ENCODE measurements around the gene EIF3I.
"Not testable (repeated sequence)": the region's sequence is repeated elsewhere in the genome, so short reads cannot be mapped to it uniquely, and the experiment has no call there.

The EIF3I gene

GRCh38 chr1:32232558-32233304 is 10.5 kb downstream of the EIF3I start:
- DNase-seq, result no peak

DNA sequence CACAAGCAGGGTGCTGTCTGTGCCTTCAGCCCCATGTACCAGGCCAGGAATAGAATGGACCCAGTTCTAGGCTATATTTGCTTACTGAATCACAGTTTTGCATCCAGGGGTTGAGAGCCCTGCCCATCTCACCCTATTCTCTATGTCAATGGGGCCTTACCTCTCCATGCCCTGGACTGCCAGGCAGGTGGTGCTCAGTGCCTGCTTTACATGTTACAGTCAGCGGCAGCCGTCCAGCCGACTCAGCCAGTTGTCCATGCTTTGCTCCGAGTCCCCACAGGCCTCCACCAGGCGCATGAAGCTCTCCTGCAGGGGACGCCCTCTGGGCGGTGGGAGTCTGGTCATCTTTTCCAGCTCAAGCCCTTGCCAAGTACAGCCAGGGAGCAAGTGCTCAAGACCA is 12.6 kb downstream of the EIF3I start:
- DNase-seq, result no peak

DNA sequence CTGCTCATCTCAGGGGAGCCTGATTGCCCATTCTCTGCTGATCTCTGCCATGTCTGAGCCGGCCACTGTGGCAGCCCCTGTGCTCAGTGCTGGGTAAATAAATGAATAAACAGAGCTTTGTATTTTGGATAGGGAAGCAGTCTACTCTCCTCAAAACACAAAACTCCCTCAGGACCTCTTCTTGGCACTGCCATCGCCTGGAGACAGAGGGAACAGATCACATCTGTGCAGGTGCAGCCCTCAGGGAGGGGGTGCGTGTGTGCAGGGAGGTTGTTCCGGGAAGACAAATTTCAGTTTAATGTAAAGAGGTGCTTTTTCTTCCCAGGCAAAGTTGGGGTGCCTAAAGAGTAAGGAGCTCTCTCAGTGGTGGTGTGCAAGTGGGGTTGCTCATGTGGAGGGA is 17.1 kb downstream of the EIF3I start:
- peak; percentile 9 for DNase-seq

DNA sequence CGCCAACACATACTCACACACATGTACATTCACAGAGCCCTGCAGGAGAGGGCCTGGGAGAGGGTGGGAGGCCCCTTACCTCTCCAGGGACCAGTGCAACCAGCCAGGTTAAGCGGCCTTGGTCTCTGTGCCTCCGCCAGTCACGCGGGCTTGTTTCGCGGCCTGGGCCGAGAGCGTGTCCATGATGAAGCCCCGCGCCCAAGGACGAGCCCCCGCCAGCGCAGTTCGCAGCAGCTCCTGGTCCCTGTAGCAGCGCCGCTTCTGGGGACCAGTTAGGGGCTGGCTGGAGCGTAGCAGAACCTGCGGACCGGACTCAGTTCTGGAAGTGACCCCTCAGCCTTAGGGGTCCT is 17.6 kb downstream of the EIF3I start:
- no peak for DNase-seq

DNA sequence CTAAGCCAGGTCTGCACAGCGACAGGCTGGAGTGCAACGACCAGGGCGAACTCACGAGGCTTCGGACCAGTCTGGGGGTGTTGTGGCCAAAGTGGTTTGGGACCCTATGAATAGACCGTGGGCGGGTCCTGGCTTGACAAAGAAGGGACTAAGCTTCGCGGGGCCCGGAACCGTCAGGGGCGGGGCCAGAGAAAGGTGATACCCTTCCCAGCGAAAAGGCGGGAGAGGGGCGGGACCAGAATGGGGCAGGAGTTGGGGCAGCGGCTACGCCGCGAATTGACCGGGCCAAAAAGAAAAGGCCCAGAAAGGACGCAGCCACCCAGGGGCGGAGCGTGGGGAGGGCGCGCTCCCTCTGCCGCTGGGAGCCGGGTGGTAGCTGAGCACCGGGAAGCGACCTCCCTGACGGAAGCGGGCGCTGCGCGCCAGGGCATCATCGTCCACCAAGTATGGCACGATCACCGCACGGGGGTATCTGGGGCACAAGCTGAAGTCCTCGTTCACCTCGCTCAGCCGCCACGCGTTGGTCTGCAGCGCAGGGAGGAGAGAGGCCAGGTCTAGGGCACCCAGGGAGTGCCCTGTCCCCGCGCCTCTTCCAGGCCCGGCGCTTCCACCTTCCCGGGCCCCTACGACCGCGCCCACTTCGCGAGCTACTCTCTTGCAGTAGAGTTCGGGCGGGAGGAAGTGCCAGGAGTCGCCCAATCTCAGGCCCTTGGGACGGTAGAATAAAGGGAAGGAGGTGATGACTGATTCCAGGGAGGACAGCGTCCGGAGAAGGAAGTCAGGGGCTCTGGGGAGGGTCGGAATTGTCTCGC is 18.1 kb downstream of the EIF3I start:
- DNase-seq, result peak; percentile 68

- peak; percentile 40 for DNase-seq
Observed at GRCh38 chr1:32241001-32241763, 19.0 kb downstream of the EIF3I start.

GRCh38 chr1:32242341-32242851 is 20.2 kb downstream of the EIF3I start:
- DNase-seq, result no peak

DNA sequence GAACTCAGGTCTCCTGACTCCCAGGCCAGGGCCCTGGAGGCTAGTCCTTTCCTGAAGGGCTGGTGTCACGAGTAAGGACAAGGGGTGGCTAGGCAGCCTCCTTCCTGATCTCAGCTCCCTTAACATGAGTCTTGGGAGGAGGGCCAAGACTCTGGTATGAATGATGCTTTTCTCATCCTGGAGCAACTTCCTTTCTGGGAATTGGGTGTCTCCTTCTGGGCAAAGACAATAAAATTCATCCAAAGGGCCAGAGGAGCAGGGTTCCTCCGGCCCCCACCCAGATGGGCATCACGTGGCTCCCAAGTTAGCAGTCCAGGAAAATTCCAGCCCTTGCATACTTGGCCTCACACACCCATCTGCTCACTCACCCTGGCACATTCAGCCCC is 24.7 kb downstream of the EIF3I start, which contains the start of gene FAM167B:
Gene FAM167B (plus strand): TSS at position 335 of the 386 bp plus-strand sequence. CDS start 200 bp downstream, outside the sequence.
- no peak for DNase-seq

GRCh38 chr1:32247452-32247851 is 25.2 kb downstream of the EIF3I start:
- no peak for DNase-seq

GRCh38 chr1:32247983-32248889 is 26.0 kb downstream of the EIF3I start:
- peak; percentile 48 for DNase-seq

- DNase-seq, result no peak
Observed at GRCh38 chr1:32249831-32250525, 27.8 kb downstream of the EIF3I start.

- DNase-seq, result no peak
Observed at GRCh38 chr1:32250893-32251716, 28.9 kb downstream of the EIF3I start, which contains the start of gene LCK. Gene LCK, plus strand, starts transcription at chr1:32251265. Its CDS starts 23,065 bp downstream, at chr1:32274330.

DNA sequence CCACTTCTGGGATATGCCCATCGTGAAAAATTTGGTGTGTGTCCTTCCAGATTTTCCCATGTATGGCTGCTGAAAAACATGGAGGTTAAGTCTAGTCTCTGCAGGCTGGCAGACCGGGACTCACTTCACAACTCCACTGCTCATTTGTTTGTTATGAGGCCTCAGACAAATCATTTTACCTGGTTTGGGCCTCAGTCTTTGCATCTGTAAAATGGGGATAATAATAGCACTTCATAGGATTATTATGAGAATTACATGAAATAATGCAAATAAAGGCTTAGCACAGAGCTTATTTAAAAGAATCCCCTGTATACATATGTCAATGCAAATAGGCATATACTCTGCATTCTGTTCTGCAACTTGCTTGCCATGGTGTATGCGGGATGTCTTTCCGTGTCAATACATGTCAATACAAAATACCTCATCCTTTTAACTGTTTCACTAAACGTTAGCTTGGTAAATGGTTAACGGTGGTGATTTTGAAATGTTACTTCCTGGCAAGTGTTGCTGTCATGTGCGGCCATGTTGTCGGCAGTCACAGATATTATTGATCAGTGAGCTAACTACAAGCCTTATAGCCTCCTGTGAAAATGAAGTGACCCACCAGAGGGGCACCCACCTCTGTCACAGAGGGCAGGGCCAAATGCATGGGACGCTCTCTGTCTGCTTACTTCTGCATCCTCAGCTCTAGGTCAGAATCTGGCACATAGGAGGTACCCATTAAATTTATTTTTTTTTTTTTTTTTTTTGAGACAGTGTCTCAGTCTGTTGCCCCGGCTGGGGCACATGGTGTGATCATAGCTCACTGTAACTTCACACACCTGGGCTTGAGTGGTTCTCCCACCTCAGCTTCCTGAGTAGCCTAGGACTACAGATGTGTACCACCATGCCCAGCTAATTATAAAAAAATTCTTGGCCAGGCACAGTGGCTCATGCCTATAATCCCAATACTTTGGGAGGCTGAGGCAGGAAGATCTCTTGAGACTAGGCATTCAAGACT is 33.2 kb downstream of the EIF3I start:
- DNase-seq, result no peak

GRCh38 chr1:32256473-32257226 is 34.4 kb downstream of the EIF3I start:
- DNase-seq, result no peak

DNA sequence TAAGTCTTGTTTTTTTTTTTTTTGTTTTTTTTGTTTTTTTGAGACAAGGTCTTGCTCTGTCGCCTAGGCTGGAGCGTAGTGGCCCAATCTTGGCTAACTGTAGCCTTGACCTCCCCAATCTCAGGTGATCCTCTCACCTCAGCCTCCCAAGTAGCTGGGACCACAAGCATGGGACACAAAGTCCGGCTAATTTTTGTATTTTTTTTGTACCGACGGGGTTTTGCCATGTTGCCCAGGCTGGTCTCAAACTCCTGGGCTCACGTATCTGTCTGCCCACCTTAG is 35.0 kb downstream of the EIF3I start:
- no peak for DNase-seq

DNA sequence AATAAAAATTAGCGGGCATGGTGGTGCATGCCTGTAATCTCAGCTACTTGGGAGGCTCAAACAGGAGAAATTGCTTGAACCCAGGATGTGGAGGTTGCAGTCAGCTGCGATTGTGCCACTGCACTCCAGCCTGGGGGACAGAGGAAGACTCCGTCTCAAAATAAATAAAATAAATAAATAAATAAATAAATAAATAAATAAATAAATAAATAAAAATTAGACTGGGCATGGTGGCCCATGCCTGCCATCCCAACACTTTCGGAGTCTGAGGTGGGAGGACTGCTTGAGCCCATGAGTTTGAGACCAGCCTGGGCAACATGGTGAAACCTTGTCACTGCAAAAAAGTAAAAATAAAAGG is 41.0 kb downstream of the EIF3I start:
- DNase-seq, result not testable (repeated sequence)

GRCh38 chr1:32263744-32264143 is 41.5 kb downstream of the EIF3I start:
- DNase-seq, result no peak

DNA sequence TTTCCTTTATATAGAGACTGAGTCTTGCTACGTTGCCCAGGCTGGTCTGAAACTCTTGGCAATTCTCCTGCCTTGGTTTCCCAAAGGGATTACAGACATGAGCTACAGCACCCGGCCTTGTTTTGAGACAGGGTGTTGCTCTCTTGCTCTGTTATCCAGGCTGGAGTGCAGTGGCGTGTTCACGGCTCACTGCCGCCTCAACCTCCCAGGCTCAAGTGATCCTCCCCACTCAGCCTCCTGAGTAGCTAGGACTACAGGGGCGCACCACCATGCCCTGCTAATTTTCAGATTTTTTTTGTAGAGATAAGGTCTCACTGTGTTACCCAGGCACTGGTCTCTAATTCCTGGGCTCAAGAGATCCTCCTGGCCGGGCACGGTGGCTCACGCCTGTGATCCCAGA is 43.6 kb downstream of the EIF3I start:
- no peak for DNase-seq
